ENCODE data around the gene RPRD1A.
"Not testable (repeated sequence)": the region's sequence is repeated elsewhere in the genome, so short reads cannot be mapped to it uniquely, and the experiment has no call there.

RPRD1A gene

GRCh38 chr18:36067055-36067957 lies at the start of gene RPRD1A:
RPRD1A (minus strand) TSS chr18:36067559; CDS start chr18:36067404, 155 bp downstream.
- peak; percentile 84 for DNase-seq

GRCh38 chr18:36116771-36117170 lies 49.4 kb upstream of the RPRD1A start:
- DNase-seq = not testable (repeated sequence)

GRCh38 chr18:36114738-36115137 lies 47.4 kb upstream of the RPRD1A start:
- DNase-seq = no peak

GRCh38 chr18:36114251-36114650 lies 46.9 kb upstream of the RPRD1A start:
- DNase-seq = no peak

GRCh38 chr18:36112302-36112701 lies 44.9 kb upstream of the RPRD1A start:
- DNase-seq = no peak

- DNase-seq = no peak
Measured at GRCh38 chr18:36109737-36110136, 42.4 kb upstream of the RPRD1A start.

GRCh38 chr18:36108601-36109000 lies 41.2 kb upstream of the RPRD1A start:
- DNase-seq = no peak

- DNase-seq = no peak
Measured at GRCh38 chr18:36108196-36108595, 40.8 kb upstream of the RPRD1A start.

GRCh38 chr18:36107477-36107876 lies 40.1 kb upstream of the RPRD1A start:
- no peak for DNase-seq

- DNase-seq = no peak
Measured at GRCh38 chr18:36104749-36105148, 37.4 kb upstream of the RPRD1A start.

- DNase-seq = no peak
Measured at GRCh38 chr18:36101943-36102342, 34.6 kb upstream of the RPRD1A start.

- no peak for DNase-seq
Measured at GRCh38 chr18:36099311-36099710, 32.0 kb upstream of the RPRD1A start.

- no peak for DNase-seq
Measured at GRCh38 chr18:36096955-36097354, 29.6 kb upstream of the RPRD1A start.

- DNase-seq = no peak
Measured at GRCh38 chr18:36095936-36096519, 28.7 kb upstream of the RPRD1A start.

- no peak for DNase-seq
Measured at GRCh38 chr18:36094431-36094830, 27.1 kb upstream of the RPRD1A start.

GRCh38 chr18:36092116-36092515 lies 24.8 kb upstream of the RPRD1A start:
- DNase-seq = not testable (repeated sequence)

GRCh38 chr18:36089001-36089400 lies 21.6 kb upstream of the RPRD1A start:
- DNase-seq = no peak

- no peak for DNase-seq
Measured at GRCh38 chr18:36088256-36088655, 20.9 kb upstream of the RPRD1A start.

GRCh38 chr18:36086186-36086585 lies 18.8 kb upstream of the RPRD1A start:
- no peak for DNase-seq

GRCh38 chr18:36085195-36085594 lies 17.8 kb upstream of the RPRD1A start:
- DNase-seq = no peak

- DNase-seq = no peak
Measured at GRCh38 chr18:36083729-36084128, 16.4 kb upstream of the RPRD1A start.

- DNase-seq = not testable (repeated sequence)
Measured at GRCh38 chr18:36081118-36081517, 13.8 kb upstream of the RPRD1A start.

- no peak for DNase-seq
Measured at GRCh38 chr18:36078751-36079529, 11.6 kb upstream of the RPRD1A start.

- DNase-seq = not testable (repeated sequence)
Measured at GRCh38 chr18:36077764-36078163, 10.4 kb upstream of the RPRD1A start.

Measured in NCI-H1048 (cell line).